Psoas muscle (tissue), 8 donors: Measurements from ENCODE around the gene ZNF532. TPM values are rescaled to one million over a fixed set of nuclear protein-coding genes. Genes with fewer than 3 reads are reported as not detected.

Experiments used
- ATAC-seq, 4 donors: fragments of 200-7000 bp; cut with Tn5 transposase; one replicate each; pipeline ENCODE4 v1.9.1; 2020; ENCODE audit warnings: moderate library complexity in 3 of 4, mild to moderate bottlenecking in 2 of 4
- DNase-seq, 2 donors: peaks; one replicate each; pipeline ENCODE4 v3.0.0-alpha.2; 2020
- H3K27ac ChIP-seq: fragments of 200-600 bp; one replicate; pipeline ENCODE4 v1.8.0; 2022
- H3K27me3 ChIP-seq, 3 donors: fragments of 200-600 bp in 1 of 3; one replicate each; pipeline versions ENCODE4 v1.6.1 to v1.8.0; 2013 to 2022; ENCODE audit warnings: low read length in 2 of 3, mild to moderate bottlenecking in 2 of 3, moderate library complexity in 1 of 3; ENCODE audit not compliant: insufficient read depth in 3 of 3
- H3K36me3 ChIP-seq, 2 donors: fragments of 200-600 bp in 1 of 2; one replicate each; pipeline versions ENCODE4 v1.6.1 to v1.8.0; 2013 to 2022; ENCODE audit warnings: low read depth in 1 of 2, mild to moderate bottlenecking in 1 of 2, moderate library complexity in 1 of 2; ENCODE audit not compliant: insufficient read depth in 1 of 2
- H3K4me1 ChIP-seq: fragments of 200-600 bp; one replicate; pipeline ENCODE4 v1.8.0; 2022
- H3K4me3 ChIP-seq: fragments of 200-600 bp; one replicate; pipeline ENCODE4 v1.8.0; 2022; ENCODE audit warnings: mild to moderate bottlenecking
- H3K9me3 ChIP-seq: fragments of 200-600 bp; one replicate; pipeline ENCODE4 v1.8.0; 2022
- CTCF ChIP-seq: fragments of 200-600 bp; IDR thresholded peaks from one replicate; pipeline ENCODE4 v1.8.0; 2022; ENCODE audit warnings: antibody characterized with exemption
- WGBS, 3 donors: extraction: QIAGEN DNeasy Blood & Tissue Kit; methylation state at CpG; one replicate each; pipeline versions ENCODE4 v1.1.6 to v1.1.7; 2013; 5-methylcytosine and 5-hydroxymethylcytosine counted together
- intact Hi-C, 2 donors: fragments of 100-400 bp; cut with DNase I; formaldehyde crosslinking; loops; one replicate each; pipeline versions ENCODE4 v1.11.0 to v1.14.2; 2022
- polyA plus RNA-seq, 3 donors: library from polyadenylated mRNA; stranded (reverse); fragments of 200-250 nt; gene quantifications; one replicate each; pipeline ENCODE4 v1.2.3, GENCODE V29; 2013
- total RNA-seq, 4 donors: library from RNA; stranded (reverse); fragmentation: NEBNext Ultra II Directional in 2 of 4; extraction: Animal tissue kit (Norgen Biotek cat#: 25700) in 2 of 4; gene quantifications; one replicate each; pipeline versions ENCODE4 v1.2.1 to v1.2.4, GENCODE V29; 2021 to 2023
- donor health status: healthy with polysubstance abuse.
- donor health status: DM: no; HTN: no; CAD: no; lungs with moderate emphysema.
- donor health status: Bipolar disorder and iron deficiency.
- donor health status: healthy.
- donor health status: DM: yes; HTN: yes; CAD: no.
- donor health status: DM: no; HTN: no; CAD: no.
- donor health status: DM: no; HTN: no; CAD: no.
- donor health status: DM: yes; HTN: yes; CAD: no.

The ZNF532 gene
- total and polyA plus RNA-seq, 7 donors: 13.6 to 105 (median 68.8) TPM

DNA sequence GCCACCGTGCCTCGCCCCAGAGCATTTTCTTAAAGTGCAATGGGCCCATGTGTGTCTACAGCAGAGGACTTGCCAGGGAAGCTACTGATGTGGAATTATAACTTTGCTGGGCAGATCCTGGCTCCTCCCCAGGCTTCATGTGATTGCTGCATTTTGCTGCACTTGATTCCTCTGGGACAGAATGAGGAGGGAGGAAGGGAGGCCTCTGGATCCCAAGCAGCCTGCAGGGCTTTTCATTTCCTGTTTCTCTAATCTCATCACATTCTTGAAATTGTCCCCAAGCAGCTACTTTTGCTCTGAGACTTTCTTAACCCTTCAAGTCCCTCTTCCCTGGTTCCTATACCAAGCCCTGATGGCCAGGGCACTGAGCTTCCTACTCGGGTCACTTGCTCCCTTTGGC is 140.6 kb downstream of the ZNF532 start:
- peak in 1 of 2 donors; percentile 68 for DNase-seq
- no peak for TF ChIP-seq CTCF
- H3K4me3 ChIP-seq: no peak overlapping the region
- intact Hi-C loops: no loop called here
- 41 to 60% (median 59%) methylated on average over 3 of the region's 3 CpGs for WGBS, 3 donors
- ATAC-seq: peak; percentile 41 to 75 (median 46)
- H3K4me1 ChIP-seq: peaks cover 25% of the 10 kb centered on the region
- H3K27ac ChIP-seq: peak overlapping the region; percentile 57
- no peaks in the 10 kb centered on the region for H3K27me3 ChIP-seq
- no peaks in the 10 kb centered on the region for H3K36me3 ChIP-seq
- H3K9me3 ChIP-seq: no peaks in the 10 kb centered on the region

GRCh38 chr18:59006461-59007067 is 141.9 kb downstream of the ZNF532 start:
- 34 to 71% (median 50%) methylated on average over 3 of the region's 3 CpGs for WGBS, 3 donors
- Histone ChIP-seq H3K4me3 (no peak overlapping the region), H3K27me3 (no peaks in the 10 kb centered on the region), H3K4me1 (peaks cover 25% of the 10 kb centered on the region), H3K27ac (peak overlapping the region; percentile 53), H3K9me3 (no peaks in the 10 kb centered on the region), H3K36me3 (no peaks in the 10 kb centered on the region)
- no peak for DNase-seq
- peak in 3 of 4 donors; percentile 50 to 53 (median 53) for ATAC-seq
- intact Hi-C loops: no loop called here
- no peak for TF ChIP-seq CTCF

DNA sequence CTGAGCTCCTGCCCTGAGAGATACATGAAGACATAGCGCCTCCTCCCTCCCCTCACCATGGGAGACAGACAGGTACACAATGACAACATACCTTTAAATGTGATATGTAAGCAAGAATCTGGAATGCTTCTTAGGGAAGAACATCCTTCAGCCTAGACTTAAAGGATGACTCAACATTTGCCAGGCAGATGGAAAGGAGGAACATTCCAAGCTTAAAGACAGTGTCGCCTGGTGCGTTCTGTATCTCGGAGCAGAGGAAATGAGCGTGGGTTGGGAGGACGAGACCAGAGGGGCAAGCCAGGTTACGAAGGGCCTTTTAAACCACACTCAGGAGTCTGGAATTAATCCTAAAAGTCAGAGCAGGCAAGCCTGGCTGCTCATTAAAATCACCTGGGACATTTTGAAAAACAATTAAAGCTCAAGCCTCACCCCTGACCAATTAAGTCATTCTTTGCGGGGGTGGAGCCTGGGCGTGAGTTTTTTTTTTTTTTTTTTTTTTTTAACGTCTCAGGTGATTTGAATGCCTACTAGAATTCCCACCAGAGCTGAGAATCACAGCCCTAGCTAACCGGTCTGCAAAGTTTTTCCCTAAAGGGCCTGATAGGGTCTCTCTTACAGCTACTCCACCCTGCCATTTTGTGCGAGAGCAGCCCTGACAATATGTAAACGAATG is 143.8 kb downstream of the ZNF532 start:
- 76 to 82% (median 82%) methylated on average over 13 of the region's 13 CpGs for WGBS, 3 donors

GRCh38 chr18:59009846-59010245 is 145.2 kb downstream of the ZNF532 start:
- Histone ChIP-seq H3K9me3 (no peaks in the 10 kb centered on the region), H3K27me3 (no peaks in the 10 kb centered on the region), H3K27ac (no peak overlapping the region), H3K4me3 (no peak overlapping the region), H3K4me1 (peaks cover 29% of the 10 kb centered on the region), H3K36me3 (no peaks in the 10 kb centered on the region)
- DNase-seq (no peak), ATAC-seq (peak in 2 of 4 donors; percentile 31 to 58)
- TF ChIP-seq CTCF: no peak
- intact Hi-C loops: no loop called here
- WGBS, 3 donors: 74 to 100% (median 90%) methylated on average over 1 of the region's 1 CpG

More for the DNA sequence above, 143.8 kb downstream of the ZNF532 start:
- no peak for TF ChIP-seq CTCF
- Histone ChIP-seq H3K27ac (no peak overlapping the region), H3K36me3 (no peaks in the 10 kb centered on the region), H3K4me3 (no peak overlapping the region), H3K9me3 (no peaks in the 10 kb centered on the region), H3K4me1 (peaks cover 25% of the 10 kb centered on the region), H3K27me3 (no peaks in the 10 kb centered on the region)
- DNase-seq (no peak), ATAC-seq (peak in 3 of 4 donors; percentile 29 to 44 (median 39))
- intact Hi-C loops: no loop called here
